GM21367 (cell line): Measurements from ENCODE around the gene INKA2.
"Not testable (repeated sequence)": the region's sequence is repeated elsewhere in the genome, so short reads cannot be mapped to it uniquely, and the experiment has no call there.

Experiments
- ATAC-seq: cut with Tn5 transposase; IDR thresholded peaks from one replicate; pipeline ENCODE4 v1.9.1; 2021; ENCODE audit not compliant: unreplicated experiment

The INKA2 gene

GRCh38 chr1:111751906-111752575 is 12.8 kb upstream of the INKA2 start:
- ATAC-seq: no peak

GRCh38 chr1:111750856-111751255 is 11.7 kb upstream of the INKA2 start:
- ATAC-seq: no peak

GRCh38 chr1:111749628-111750027 is 10.4 kb upstream of the INKA2 start:
- no peak for ATAC-seq

- ATAC-seq: no peak
Observed at GRCh38 chr1:111747947-111748346, 8.8 kb upstream of the INKA2 start.

- ATAC-seq: no peak
Observed at GRCh38 chr1:111747282-111747734, 8.1 kb upstream of the INKA2 start.

- ATAC-seq: no peak
Observed at GRCh38 chr1:111746614-111746999, 7.4 kb upstream of the INKA2 start.

GRCh38 chr1:111745675-111746613 is 6.7 kb upstream of the INKA2 start:
- ATAC-seq: no peak

- ATAC-seq: no peak
Observed at GRCh38 chr1:111743679-111744101, 4.5 kb upstream of the INKA2 start.

- no peak for ATAC-seq
Observed at GRCh38 chr1:111742938-111743549, 3.8 kb upstream of the INKA2 start.

- ATAC-seq: not testable (repeated sequence)
Observed at GRCh38 chr1:111742292-111742691, 3.1 kb upstream of the INKA2 start.

GRCh38 chr1:111739925-111740765 is 950 bp upstream of the INKA2 start:
- ATAC-seq: no peak

GRCh38 chr1:111738436-111739193 is 580 bp downstream of the INKA2 start:
- peak; percentile 42 for ATAC-seq

GRCh38 chr1:111738133-111738435 is 1.1 kb downstream of the INKA2 start:
- no peak for ATAC-seq

GRCh38 chr1:111737216-111738132 is 1.7 kb downstream of the INKA2 start:
- ATAC-seq: no peak

GRCh38 chr1:111736548-111737215 is 2.5 kb downstream of the INKA2 start:
- ATAC-seq: no peak

- no peak for ATAC-seq
Observed at GRCh38 chr1:111735858-111736544, 3.2 kb downstream of the INKA2 start.

GRCh38 chr1:111735321-111735720 is 3.9 kb downstream of the INKA2 start:
- ATAC-seq: no peak

- no peak for ATAC-seq
Observed at GRCh38 chr1:111734856-111735255, 4.3 kb downstream of the INKA2 start.
